ENCODE data around the gene RGS10.
"Not testable (repeated sequence)": the region's sequence is repeated elsewhere in the genome, so short reads cannot be mapped to it uniquely, and the experiment has no call there.

Gene RGS10

DNA sequence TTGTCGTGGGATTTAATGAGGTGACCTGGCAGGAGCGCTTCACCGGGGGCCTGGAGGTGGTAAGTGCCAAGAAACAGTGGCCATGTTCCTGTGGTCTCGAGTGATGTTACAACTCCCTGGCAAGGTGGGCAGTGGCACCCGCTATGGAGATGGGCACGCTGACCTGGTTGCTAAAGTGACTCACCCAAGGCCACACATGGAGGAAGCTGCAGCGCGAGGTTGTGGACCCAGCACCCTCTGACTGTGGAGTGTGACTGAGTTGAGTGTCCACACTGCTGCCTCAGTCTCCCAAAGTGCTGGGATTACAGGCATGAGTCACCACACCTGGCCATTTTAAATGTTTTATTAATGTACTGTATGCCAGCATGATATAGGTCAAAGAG, 73.2 kb downstream of the RGS10 start:
- H3K4me3 ChIP-seq (replicated peaks; ENCODE audit: low read depth, low read length), result no peak overlapping the region
- TF ChIP-seq, protein P1, sequence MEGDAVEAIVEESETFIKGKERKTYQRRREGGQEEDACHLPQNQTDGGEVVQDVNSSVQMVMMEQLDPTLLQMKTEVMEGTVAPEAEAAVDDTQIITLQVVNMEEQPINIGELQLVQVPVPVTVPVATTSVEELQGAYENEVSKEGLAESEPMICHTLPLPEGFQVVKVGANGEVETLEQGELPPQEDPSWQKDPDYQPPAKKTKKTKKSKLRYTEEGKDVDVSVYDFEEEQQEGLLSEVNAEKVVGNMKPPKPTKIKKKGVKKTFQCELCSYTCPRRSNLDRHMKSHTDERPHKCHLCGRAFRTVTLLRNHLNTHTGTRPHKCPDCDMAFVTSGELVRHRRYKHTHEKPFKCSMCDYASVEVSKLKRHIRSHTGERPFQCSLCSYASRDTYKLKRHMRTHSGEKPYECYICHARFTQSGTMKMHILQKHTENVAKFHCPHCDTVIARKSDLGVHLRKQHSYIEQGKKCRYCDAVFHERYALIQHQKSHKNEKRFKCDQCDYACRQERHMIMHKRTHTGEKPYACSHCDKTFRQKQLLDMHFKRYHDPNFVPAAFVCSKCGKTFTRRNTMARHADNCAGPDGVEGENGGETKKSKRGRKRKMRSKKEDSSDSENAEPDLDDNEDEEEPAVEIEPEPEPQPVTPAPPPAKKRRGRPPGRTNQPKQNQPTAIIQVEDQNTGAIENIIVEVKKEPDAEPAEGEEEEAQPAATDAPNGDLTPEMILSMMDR (IDR thresholded peaks at IDR 0.05; ENCODE audit: low read length, missing control alignments), result no peak
- no peak for DNase-seq (ENCODE audit: low read depth)

DNA sequence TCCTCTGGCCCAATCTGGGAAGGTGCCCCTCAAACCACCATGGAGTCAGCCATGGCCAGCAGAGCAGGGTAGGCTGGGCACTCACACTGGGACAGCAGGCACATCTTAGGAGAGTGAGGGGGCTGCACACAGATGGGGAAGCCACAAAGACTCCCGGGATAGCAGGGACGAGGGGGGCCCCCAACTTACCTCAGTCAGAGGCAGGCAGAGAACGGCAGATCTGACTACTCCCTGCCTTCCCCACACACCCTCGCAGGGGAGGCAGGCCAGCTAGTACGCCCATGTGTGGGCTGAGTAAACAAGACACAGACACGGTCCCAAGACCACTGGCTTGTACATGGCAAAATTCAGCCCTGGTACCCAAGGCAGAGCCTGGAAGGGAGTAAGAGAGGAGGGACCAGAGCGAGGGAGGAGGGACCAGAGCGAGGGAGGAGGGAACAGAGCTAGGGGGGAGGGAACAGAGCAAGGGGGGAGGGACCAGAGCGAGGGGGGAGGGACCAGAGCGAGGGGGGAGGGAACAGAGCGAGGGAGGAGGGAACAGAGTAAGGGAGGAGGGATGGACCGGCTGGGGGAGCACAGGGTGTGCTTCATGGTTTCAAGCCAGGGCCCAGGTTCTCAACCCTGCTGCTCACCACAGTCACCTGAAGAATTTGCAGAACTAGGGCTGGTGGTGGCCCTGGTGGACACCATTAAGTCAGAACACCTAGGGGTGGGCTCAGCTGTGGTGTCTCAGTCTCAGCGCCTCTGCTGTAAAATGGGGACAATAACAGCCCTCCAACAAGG, 73.8 kb downstream of the RGS10 start:
- H3K4me3 ChIP-seq (replicated peaks; ENCODE audit: low read depth, low read length), result no peak overlapping the region
- TF ChIP-seq, protein P1 (IDR thresholded peaks at IDR 0.05; ENCODE audit: low read length, missing control alignments), result no peak
- no peak for DNase-seq (ENCODE audit: low read depth)

DNA sequence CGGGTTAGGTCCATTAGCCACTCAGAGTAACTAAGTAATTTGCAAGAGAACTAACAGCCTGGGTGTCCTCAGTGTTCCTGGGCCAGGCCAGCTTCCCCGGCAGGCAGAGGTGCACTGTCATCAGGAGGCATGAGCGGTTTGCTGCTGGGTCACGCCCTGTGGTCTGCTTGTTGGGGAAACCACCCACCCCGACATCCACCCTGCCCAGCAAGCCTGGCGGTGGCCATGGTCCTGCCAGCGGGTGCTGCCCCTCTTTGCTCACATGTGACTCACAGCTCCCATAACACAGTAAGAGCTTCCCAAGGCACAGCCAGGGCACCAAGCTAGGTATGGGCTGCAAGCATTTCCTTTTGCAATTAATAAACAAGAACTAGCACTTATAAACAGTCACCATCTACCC, 75.9 kb downstream of the RGS10 start:
- DNase-seq (ENCODE audit: low read depth), result no peak
- TF ChIP-seq, protein P1 (IDR thresholded peaks at IDR 0.05; ENCODE audit: low read length, missing control alignments), result no peak
- H3K4me3 ChIP-seq (replicated peaks; ENCODE audit: low read depth, low read length), result no peak overlapping the region

DNA sequence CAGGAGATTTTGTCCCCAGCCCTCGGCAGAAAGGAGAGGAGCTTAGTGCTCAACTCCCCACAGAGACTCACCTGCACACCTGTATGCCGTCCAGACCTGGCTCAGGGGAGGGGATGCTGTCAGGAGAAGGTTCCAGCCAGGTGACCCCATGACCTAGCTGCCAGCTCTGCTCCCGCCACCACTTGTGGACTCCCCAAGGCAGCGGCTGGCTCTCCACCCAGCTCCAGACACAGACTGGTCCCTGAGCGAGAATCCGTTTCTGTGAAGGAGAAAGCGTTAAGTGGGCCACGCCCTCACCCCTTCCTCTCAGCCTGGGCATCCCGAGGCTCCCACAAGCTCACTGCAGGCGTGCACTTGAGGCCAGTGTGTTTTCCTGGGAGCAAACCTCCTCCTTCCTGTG, 76.4 kb downstream of the RGS10 start:
- no peak for DNase-seq (ENCODE audit: low read depth)
- TF ChIP-seq, protein P1 (IDR thresholded peaks at IDR 0.05; ENCODE audit: low read length, missing control alignments), result no peak

DNA sequence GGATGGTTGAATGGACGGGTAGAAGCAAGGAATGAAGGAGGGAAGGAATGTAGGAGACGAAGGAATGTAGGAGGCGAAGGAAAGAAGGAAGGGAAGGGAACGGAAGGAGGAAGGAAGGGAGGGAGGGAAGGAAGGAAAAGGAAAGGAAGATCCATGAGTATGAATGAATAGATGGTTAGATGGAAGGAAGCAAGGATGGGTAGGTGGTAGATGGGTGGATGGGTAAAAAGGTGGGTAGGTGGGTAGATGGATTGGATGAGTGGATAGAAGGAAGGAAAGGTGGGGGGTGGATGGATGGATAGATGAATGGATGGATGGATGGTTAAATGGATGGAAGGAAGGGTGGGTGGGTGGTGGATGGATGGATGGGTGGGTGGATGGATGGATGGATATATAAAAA, 77.4 kb downstream of the RGS10 start:
- no peak overlapping the region for H3K4me3 ChIP-seq (replicated peaks; ENCODE audit: low read depth, low read length)
- TF ChIP-seq, protein P1 (IDR thresholded peaks at IDR 0.05; ENCODE audit: low read length, missing control alignments), result no peak
- DNase-seq (ENCODE audit: low read depth), result no peak

More for the DNA sequence above, 76.4 kb downstream of the RGS10 start:
- no peak overlapping the region for H3K4me3 ChIP-seq (replicated peaks; ENCODE audit: low read depth, low read length)

DNA sequence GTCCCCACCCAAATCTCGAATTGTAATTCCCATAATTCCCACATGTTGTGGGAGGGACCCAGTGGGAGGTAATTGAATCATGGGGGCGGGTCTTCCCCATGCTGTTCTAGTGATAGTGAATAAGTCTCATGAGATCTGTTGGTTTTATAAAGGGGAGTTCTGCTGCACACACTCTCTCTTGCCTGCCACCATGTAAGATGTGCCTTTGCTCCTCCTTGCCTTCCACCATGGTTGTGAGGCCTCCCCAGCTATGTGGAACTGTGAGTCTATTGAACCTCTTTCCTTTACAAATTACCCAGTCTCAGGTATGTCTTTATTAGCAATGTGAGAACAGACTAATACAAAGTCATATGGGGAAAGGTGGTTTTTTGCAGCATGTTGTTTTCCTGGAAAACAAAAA, 79.3 kb downstream of the RGS10 start:
- not testable (repeated sequence) for DNase-seq (ENCODE audit: low read depth); H3K4me3 ChIP-seq (replicated peaks; ENCODE audit: low read depth, low read length)

DNA sequence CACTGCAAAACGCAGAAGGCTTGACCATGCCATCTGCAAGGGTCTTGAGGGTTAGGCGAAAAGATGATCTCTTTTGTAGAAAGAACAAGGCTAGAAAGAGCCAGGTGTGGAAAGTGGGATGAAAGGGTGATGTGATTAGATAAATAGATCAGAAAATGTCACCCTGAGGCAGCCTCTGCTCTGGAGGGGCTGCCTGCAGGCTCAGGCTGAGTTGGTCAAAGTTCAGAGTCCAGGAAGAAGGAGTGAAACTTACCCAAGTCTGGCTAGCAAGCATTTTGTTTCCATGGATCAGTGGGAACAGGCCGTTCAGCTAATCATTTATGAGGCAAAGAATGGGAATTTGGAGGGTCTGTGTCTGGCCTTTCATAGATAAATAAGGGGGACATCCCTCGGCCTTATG, 79.7 kb downstream of the RGS10 start:
- H3K4me3 ChIP-seq (replicated peaks; ENCODE audit: low read depth, low read length), result no peak overlapping the region
- TF ChIP-seq, protein P1 (IDR thresholded peaks at IDR 0.05; ENCODE audit: low read length, missing control alignments), result no peak

More for the DNA sequence above, 79.7 kb downstream of the RGS10 start:
- DNase-seq (ENCODE audit: low read depth), result no peak

Data from fibroblast of pulmonary artery (primary cell).